Erythroblast (primary cell): ENCODE results near the gene PEX10.

Experiments used
- GATA1 ChIP-seq: IDR thresholded peaks from 2 replicates; pipeline ENCODE4 v1.6.1; 2011; ENCODE audit warnings: low read depth, mild to moderate bottlenecking, control low read depth, low read length, moderate library complexity
- POLR2A ChIP-seq: IDR thresholded peaks from 2 replicates; pipeline ENCODE4 v1.6.1; 2011; ENCODE audit warnings: mild to moderate bottlenecking, low read length

- no peak for TF ChIP-seq POLR2A
- no peak for TF ChIP-seq GATA1
Observed at GRCh38 chr1:2436876-2437275, 24.5 kb upstream of the PEX10 start.
